HCT116 (cell line): ENCODE results near the gene CCDC63. TPM values are rescaled to one million over a fixed set of nuclear protein-coding genes. Genes with fewer than 3 reads are reported as not detected.

Experiments used
- ATAC-seq: fragments of 200-7000 bp; cut with Tn5 transposase; 2 replicates; pipeline ENCODE4 v1.9.1; 2020; ENCODE audit warnings: mild to moderate bottlenecking, moderate library complexity
- BruUV-seq: library from RNA; stranded (reverse); fragments of 400-500 nt; replicated peaks from 2 replicates; lab custom pipeline; 2021; lab: Mats Ljungman, UMichigan
- CTCF ChIA-PET: fragments of 300-600 bp; sonication (Branson Sonifier 250); formaldehyde crosslinking; loops from one replicate; lab custom pipeline; 2021; ENCODE audit warnings: antibody characterized with exemption; lab: Charles Lee
- POLR2A ChIA-PET: fragments of 300-600, 350-600 bp; sonication (Branson Sonifier 250); formaldehyde crosslinking; loops from one replicate; lab custom pipeline; 2021; ENCODE audit warnings: antibody characterized with exemption; lab: Charles Lee
- RAD21 ChIA-PET, 2 experiments: fragments of 300-600 bp; sonication (Branson Sonifier 250); formaldehyde crosslinking; loops; one replicate each; lab custom pipeline; 2023; ENCODE audit warnings: low total read pairs in 2 of 2; ENCODE audit not compliant: uncharacterized antibody in 2 of 2, unreplicated experiment in 2 of 2, low non-redundant PET in 1 of 2; lab: Charles Lee
- DNase-seq: peaks from one replicate; pipeline ENCODE4 v3.0.0-alpha.2; 2010; ENCODE audit warnings: low read depth, low spot score
- H2AFZ ChIP-seq: fragments of 200-600 bp; shearing (Covaris generic), sonication (generic); 2 replicates; pipeline ENCODE4 v1.6.1; 2017; ENCODE audit warnings: low read depth, mixed run types, mixed read lengths, antibody characterized with exemption, low read length; ENCODE audit not compliant: poor library complexity, severe bottlenecking
- H3K27ac ChIP-seq: 2 replicates; pipeline ENCODE4 v1.5.1; 2012; ENCODE audit warnings: low read depth, low read length
- H3K27me3 ChIP-seq: fragments of 200-600 bp; sonication (generic); 2 replicates; pipeline ENCODE4 v1.6.1; 2016; ENCODE audit warnings: mixed run types, low read length, mixed read lengths; ENCODE audit not compliant: insufficient read depth
- H3K36me3 ChIP-seq, 2 experiments: fragments of 200-500 bp in 1 of 2; fragments of 200-600 bp in 1 of 2; sonication (Bioruptor generic) in 1 of 2; sonication (generic) in 1 of 2; 2 replicates each; pipeline versions ENCODE4 v1.5.1 to v1.6.1; 2014 to 2016; ENCODE audit warnings: low read length in 2 of 2, inconsistent platforms in 1 of 2, mixed read lengths in 1 of 2, mixed run types in 1 of 2; ENCODE audit not compliant: insufficient read depth in 2 of 2, control insufficient read depth in 1 of 2
- H3K4me1 ChIP-seq, 2 experiments: fragments of 200-600 bp in 1 of 2; sonication (generic) in 1 of 2; 2 replicates each; pipeline versions ENCODE4 v1.5.1 to v1.6.1; 2012 to 2017; ENCODE audit warnings: low read length in 2 of 2, inconsistent platforms in 1 of 2, mild to moderate bottlenecking in 1 of 2, mixed read lengths in 1 of 2, mixed run types in 1 of 2, moderate library complexity in 1 of 2; ENCODE audit not compliant: insufficient read depth in 2 of 2, control insufficient read depth in 1 of 2
- H3K4me2 ChIP-seq: fragments of 200-600 bp; sonication (generic); 2 replicates; pipeline ENCODE4 v1.6.1; 2017; ENCODE audit warnings: mixed run types, low read length, mixed read lengths
- H3K4me3 ChIP-seq, 2 experiments: fragments of 200-600 bp in 1 of 2; sonication (generic) in 1 of 2; replicated peaks in 1 of 2; 2 replicates each; pipeline ENCODE4 v1.5.1; 2011 to 2016; ENCODE audit warnings: low read length in 2 of 2, control low read depth in 1 of 2, low read depth in 1 of 2, mild to moderate bottlenecking in 1 of 2, mixed read lengths in 1 of 2, mixed run types in 1 of 2
- H3K79me2 ChIP-seq: fragments of 200-600 bp; sonication (generic); 2 replicates; pipeline ENCODE4 v1.6.1; 2017; ENCODE audit warnings: mild to moderate bottlenecking, mixed run types, low read length, moderate library complexity, mixed read lengths; ENCODE audit not compliant: insufficient read depth
- H3K9ac ChIP-seq: fragments of 200-600 bp; sonication (generic); 2 replicates; pipeline ENCODE4 v1.6.1; 2016; ENCODE audit warnings: low read length, mixed read lengths
- H3K9me2 ChIP-seq: fragments of 200-600 bp; sonication (generic), shearing (Covaris generic); 2 replicates; pipeline ENCODE4 v1.6.1; 2017; ENCODE audit warnings: mixed run types, mild to moderate bottlenecking, moderate library complexity; ENCODE audit not compliant: insufficient read depth
- H3K9me3 ChIP-seq, 2 experiments: fragments of 200-500 bp in 1 of 2; fragments of 200-600 bp in 1 of 2; sonication (Bioruptor generic) in 1 of 2; sonication (generic) in 1 of 2; 2 replicates each; pipeline ENCODE4 v1.6.1; 2014 to 2017; ENCODE audit warnings: low read length in 2 of 2, mixed read lengths in 2 of 2, inconsistent platforms in 1 of 2, low read depth in 1 of 2, mild to moderate bottlenecking in 1 of 2, mixed run types in 1 of 2, moderate library complexity in 1 of 2; ENCODE audit not compliant: control insufficient read depth in 1 of 2, insufficient read depth in 1 of 2
- H4K20me1 ChIP-seq: fragments of 200-600 bp; sonication (generic), shearing (Covaris generic); 2 replicates; pipeline ENCODE4 v1.6.1; 2017; ENCODE audit warnings: mixed run types, mild to moderate bottlenecking, moderate library complexity; ENCODE audit not compliant: insufficient read depth
- CBX3 ChIP-seq: IDR thresholded peaks from 2 replicates; pipeline ENCODE4 v1.6.1; 2012; ENCODE audit warnings: low read depth
- CEBPB ChIP-seq: IDR thresholded peaks from 2 replicates; pipeline ENCODE4 v1.6.1; 2012; ENCODE audit warnings: low read depth
- CTCF ChIP-seq, 3 experiments: fragments of 200-600 bp in 1 of 3; sonication (generic) in 1 of 3; IDR thresholded peaks in 2 of 3; conservative IDR thresholded peaks in 1 of 3; 2 replicates each; pipeline ENCODE4 v1.5.1; 2012 to 2017; ENCODE audit warnings: low read depth in 2 of 3, low read length in 2 of 3, antibody characterized with exemption in 1 of 3, borderline replicate concordance in 1 of 3, control low read depth in 1 of 3, mild to moderate bottlenecking in 1 of 3, mixed read lengths in 1 of 3, mixed run types in 1 of 3, moderate library complexity in 1 of 3; ENCODE audit not compliant: insufficient read depth in 1 of 3
- EGR1 ChIP-seq: IDR thresholded peaks from 2 replicates; pipeline ENCODE4 v1.6.1; 2012; ENCODE audit warnings: low read depth
- EZH2 ChIP-seq: fragments of 200-600 bp; sonication (generic); IDR thresholded peaks from 2 replicates; pipeline ENCODE4 v1.6.1; 2017; ENCODE audit warnings: antibody characterized with exemption, mixed run types
- MAX ChIP-seq: IDR thresholded peaks from 2 replicates; pipeline ENCODE4 v1.6.1; 2012
- POLR2AphosphoS5 ChIP-seq: IDR thresholded peaks from 2 replicates; pipeline ENCODE4 v1.6.1; 2011; ENCODE audit warnings: mild to moderate bottlenecking, low read depth, low read length, moderate library complexity
- RAD21 ChIP-seq: IDR thresholded peaks from 2 replicates; pipeline ENCODE4 v1.6.1; 2012; ENCODE audit warnings: low read depth, mild to moderate bottlenecking
- SIN3A ChIP-seq: IDR thresholded peaks from 2 replicates; pipeline ENCODE4 v1.6.1; 2012; ENCODE audit warnings: low read depth
- TCF7L2 ChIP-seq: IDR thresholded peaks from 2 replicates; pipeline ENCODE4 v1.7.0; 2011; ENCODE audit warnings: borderline replicate concordance, inconsistent platforms; ENCODE audit not compliant: insufficient read depth, insufficient read length; ENCODE audit errors: extremely low read depth
- YY1 ChIP-seq: IDR thresholded peaks from 2 replicates; pipeline ENCODE4 v1.6.1; 2011; ENCODE audit warnings: low read length, low read depth, moderate library complexity, mild to moderate bottlenecking; ENCODE audit not compliant: insufficient replicate concordance; ENCODE audit errors: extremely low read depth
- intact Hi-C: fragments of 100-400 bp; cut with micrococcal nuclease; formaldehyde crosslinking; loops from 2 replicates; pipeline ENCODE4 v1.10.0; 2022
- total RNA-seq: library from RNA; stranded (reverse); gene quantifications from one replicate; pipeline ENCODE4 v1.2.1, GENCODE V29; 2021; ENCODE audit not compliant: unreplicated experiment
- TF ChIP-seq, protein P1 (sequence below): IDR thresholded peaks from 2 replicates; pipeline ENCODE4 v1.6.1; 2012

CCDC63 gene
- total RNA-seq, 1 experiment from 2014 or later = 0.47 TPM

DNA sequence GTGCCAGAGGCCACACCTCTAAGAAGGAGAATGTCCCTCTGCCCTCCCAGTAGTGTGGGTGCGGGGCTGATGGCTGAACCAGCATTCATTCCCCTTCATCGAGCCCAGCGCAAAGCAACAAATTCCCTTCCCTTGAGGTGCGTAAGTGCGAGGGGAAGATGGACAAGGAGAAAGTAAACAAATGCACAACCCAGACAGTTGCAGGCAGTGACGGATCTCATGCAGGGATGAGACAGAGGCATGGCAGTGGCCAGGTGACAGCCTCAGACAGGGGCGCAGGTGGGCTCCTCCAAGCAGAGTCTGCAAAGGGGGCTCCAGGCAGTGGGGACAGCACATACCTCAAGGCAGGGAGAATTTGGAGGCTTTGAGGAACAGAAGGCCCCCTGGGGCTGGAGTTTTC lies 75.9 kb downstream of the CCDC63 start:
- Histone ChIP-seq H3K9me2 (no peaks in the 10 kb centered on the region), H3K4me3 (no peak overlapping the region), H3K9me3 (no peaks in the 10 kb centered on the region), H4K20me1 (no peaks in the 10 kb centered on the region), H3K4me1 (peaks cover 13 to 47% of the 10 kb centered on the region in 2 experiments), H3K36me3 (no peaks in the 10 kb centered on the region), H3K4me2 (no peak overlapping the region), H2AFZ (no peak overlapping the region), H3K79me2 (no peaks in the 10 kb centered on the region), H3K9ac (no peak overlapping the region), H3K27me3 (no peaks in the 10 kb centered on the region), H3K27ac (no peak overlapping the region)
- intact Hi-C loops = no loop called here
- TF ChIP-seq CTCF (IDR thresholded peaks at IDR 0.05 in 2 of 3, conservative IDR thresholded peaks at IDR 0.05 in 1 of 3; ENCODE audit: borderline replicate concordance in 1 of 3, insufficient read depth in 1 of 3, low read depth in 2 of 3, low read length in 2 of 3) (no peak), RAD21 (no peak), TCF7L2 (no peak), EZH2 (no peak), YY1 (no peak), MAX (no peak), CBX3 (no peak), CEBPB (no peak), EGR1 (no peak), POLR2AphosphoS5 (no peak), SIN3A (no peak)
- TF ChIP-seq, protein P1, sequence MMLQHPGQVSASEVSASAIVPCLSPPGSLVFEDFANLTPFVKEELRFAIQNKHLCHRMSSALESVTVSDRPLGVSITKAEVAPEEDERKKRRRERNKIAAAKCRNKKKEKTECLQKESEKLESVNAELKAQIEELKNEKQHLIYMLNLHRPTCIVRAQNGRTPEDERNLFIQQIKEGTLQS = no peak
- POLR2A ChIA-PET = no interaction called here
- no peak for DNase-seq
- CTCF ChIA-PET = no interaction called here
- ATAC-seq = no peak
- no TSS peak for BruUV-seq
- RAD21 ChIA-PET = no interaction called here
